GM12891 (cell line): Measurements from ENCODE around the gene NSMCE1.

Experiments
- DNase-seq: peaks from one replicate; pipeline ENCODE4 v3.0.0; 2011; ENCODE audit warnings: low spot score; ENCODE audit not compliant: insufficient read length
- FAIRE-seq: peaks from 2 replicates; lab custom pipeline; 2011; peaks lifted over from hg19 to GRCh38; lab: Jason Lieb, UNC
- PAX5 ChIP-seq: IDR thresholded peaks from 2 replicates; pipeline ENCODE4 v1.6.1; 2011; ENCODE audit warnings: low read length, moderate library complexity, mild to moderate bottlenecking; ENCODE audit not compliant: insufficient read depth, severe bottlenecking
- POLR2A ChIP-seq: IDR thresholded peaks from 2 replicates; pipeline ENCODE4 v1.6.1; 2011; ENCODE audit warnings: low read depth, low read length, control low read depth
- POLR2AphosphoS5 ChIP-seq: IDR thresholded peaks from 2 replicates; pipeline ENCODE4 v1.6.1; 2011; ENCODE audit warnings: low read depth, low read length, control low read depth
- POU2F2 ChIP-seq: IDR thresholded peaks from 2 replicates; pipeline ENCODE4 v1.6.1; 2011; ENCODE audit warnings: low read depth, mild to moderate bottlenecking, control low read depth, low read length, moderate library complexity
- SPI1 ChIP-seq: IDR thresholded peaks from 2 replicates; pipeline ENCODE4 v1.6.1; 2011; ENCODE audit warnings: low read depth, low read length, control low read depth
- TAF1 ChIP-seq: IDR thresholded peaks from 2 replicates; pipeline ENCODE4 v1.6.1; 2011; ENCODE audit warnings: low read depth, low read length, control low read depth

The NSMCE1 gene

GRCh38 chr16:27243725-27244362, 24.7 kb downstream of the NSMCE1 start:
- no peak for FAIRE-seq
- DNase-seq: no peak
- TF ChIP-seq SPI1 (no peak), TAF1 (no peak), POU2F2 (no peak), PAX5 (no peak), POLR2A (no peak)

GRCh38 chr16:27242868-27243590, 25.5 kb downstream of the NSMCE1 start:
- TF ChIP-seq TAF1 (no peak), POLR2A (no peak), SPI1 (0 out of 2 replicates have a peak, but pooled peaks have one; percentile 3), POLR2AphosphoS5 (no peak; the same call in 1 of the 2 replicates), POU2F2 (no peak), PAX5 (no peak)
- DNase-seq (no peak), FAIRE-seq (peak; percentile 71)

GRCh38 chr16:27242398-27242797, 26.2 kb downstream of the NSMCE1 start:
- FAIRE-seq: peak; percentile 77
- DNase-seq: no peak
- TF ChIP-seq POU2F2 (no peak), POLR2AphosphoS5 (no peak), SPI1 (no peak), TAF1 (no peak), PAX5 (no peak), POLR2A (no peak)

GRCh38 chr16:27241658-27242057, 26.9 kb downstream of the NSMCE1 start:
- TF ChIP-seq SPI1 (no peak), TAF1 (no peak), POLR2AphosphoS5 (no peak)
- FAIRE-seq (no peak), DNase-seq (no peak)

GRCh38 chr16:27240948-27241531, 27.5 kb downstream of the NSMCE1 start:
- DNase-seq: no peak
- FAIRE-seq: no peak
- TF ChIP-seq SPI1 (no peak), POU2F2 (no peak), POLR2A (no peak)

GRCh38 chr16:27239906-27240655, 28.5 kb downstream of the NSMCE1 start:
- FAIRE-seq: no peak
- DNase-seq: no peak
- TF ChIP-seq PAX5: no peak
- no peak for TF ChIP-seq POU2F2
- TF ChIP-seq SPI1: no peak
- TF ChIP-seq POLR2A: no peak
- TF ChIP-seq POLR2AphosphoS5: no peak
- TF ChIP-seq TAF1: no peak

- DNase-seq: no peak
- FAIRE-seq: no peak
- TF ChIP-seq POLR2A: no peak
These were observed 29.5 kb downstream of the NSMCE1 start for GRCh38 chr16:27239026-27239425.

GRCh38 chr16:27238591-27238990, 30.0 kb downstream of the NSMCE1 start:
- no peak for DNase-seq
- TF ChIP-seq POLR2A: no peak
- no peak for TF ChIP-seq POU2F2
- TF ChIP-seq TAF1: no peak
- TF ChIP-seq POLR2AphosphoS5: no peak
- no peak for TF ChIP-seq SPI1
- no peak for TF ChIP-seq PAX5
- no peak for FAIRE-seq

- FAIRE-seq (peak; percentile 56), DNase-seq (no peak)
- no peak for TF ChIP-seq POLR2A
- no peak for TF ChIP-seq PAX5
- TF ChIP-seq TAF1: no peak
- no peak for TF ChIP-seq POU2F2
- TF ChIP-seq SPI1: no peak
- TF ChIP-seq POLR2AphosphoS5: no peak
These were observed 30.5 kb downstream of the NSMCE1 start for GRCh38 chr16:27238016-27238587.
